ENCODE measurements around the gene SNAI1.
"Not testable (repeated sequence)": the region's sequence is repeated elsewhere in the genome, so short reads cannot be mapped to it uniquely, and the experiment has no call there.

SNAI1 gene

GRCh38 chr20:49987868-49988690 is 5.3 kb downstream of the SNAI1 start:
- H3K9ac ChIP-seq (ENCODE audit: low read length): no peak overlapping the region
- H3K36me3 ChIP-seq (ENCODE audit: control insufficient read depth, insufficient read depth, low read length): peaks cover 35% of the 10 kb centered on the region
- H3K27ac ChIP-seq (ENCODE audit: low read depth, low read length): no peak overlapping the region
- peaks cover 81% of the 10 kb centered on the region for H3K4me1 ChIP-seq (ENCODE audit: control insufficient read depth, insufficient read depth, low read length)
- no peaks in the 10 kb centered on the region for H3K27me3 ChIP-seq (ENCODE audit: control insufficient read depth, insufficient read depth, low read length)
- H3K9me3 ChIP-seq (ENCODE audit: control insufficient read depth, insufficient read depth, low read depth, low read length): no peaks in the 10 kb centered on the region
- no peak overlapping the region for H3K4me3 ChIP-seq (ENCODE audit: low read depth, low read length)

GRCh38 chr20:49989234-49990065 is 6.7 kb downstream of the SNAI1 start:
- Histone ChIP-seq H3K27me3 (ENCODE audit: control insufficient read depth, insufficient read depth, low read length) (no peaks in the 10 kb centered on the region), H3K4me1 (ENCODE audit: control insufficient read depth, insufficient read depth, low read length) (peaks cover 70% of the 10 kb centered on the region), H3K9me3 (ENCODE audit: control insufficient read depth, insufficient read depth, low read depth, low read length) (no peaks in the 10 kb centered on the region), H3K4me3 (ENCODE audit: low read depth, low read length) (no peak overlapping the region), H3K36me3 (ENCODE audit: control insufficient read depth, insufficient read depth, low read length) (peaks cover 28% of the 10 kb centered on the region), H3K27ac (ENCODE audit: low read depth, low read length) (peak overlapping the region; percentile 26; the same call in 1 of the 2 replicates), H3K9ac (ENCODE audit: low read length) (peak overlapping the region; percentile 36)

- Histone ChIP-seq H3K4me3 (ENCODE audit: low read depth, low read length) (no peak overlapping the region), H3K9ac (ENCODE audit: low read length) (peak overlapping the region; percentile 36), H3K27ac (ENCODE audit: low read depth, low read length) (peak overlapping the region; percentile 26; the same call in 1 of the 2 replicates), H3K36me3 (ENCODE audit: control insufficient read depth, insufficient read depth, low read length) (peaks cover 20% of the 10 kb centered on the region), H3K27me3 (ENCODE audit: control insufficient read depth, insufficient read depth, low read length) (no peaks in the 10 kb centered on the region), H3K4me1 (ENCODE audit: control insufficient read depth, insufficient read depth, low read length) (peaks cover 64% of the 10 kb centered on the region), H3K9me3 (ENCODE audit: control insufficient read depth, insufficient read depth, low read depth, low read length) (no peaks in the 10 kb centered on the region)
Observed at GRCh38 chr20:49990271-49990720, 7.5 kb downstream of the SNAI1 start.

GRCh38 chr20:49993301-49993751 is 10.5 kb downstream of the SNAI1 start:
- H3K4me1 ChIP-seq (ENCODE audit: control insufficient read depth, insufficient read depth, low read length): peaks cover 37% of the 10 kb centered on the region
- no peaks in the 10 kb centered on the region; the same call in 1 of the 2 replicates for H3K36me3 ChIP-seq (ENCODE audit: control insufficient read depth, insufficient read depth, low read length)
- no peak overlapping the region for H3K27ac ChIP-seq (ENCODE audit: low read depth, low read length)
- no peaks in the 10 kb centered on the region for H3K27me3 ChIP-seq (ENCODE audit: control insufficient read depth, insufficient read depth, low read length)
- no peaks in the 10 kb centered on the region for H3K9me3 ChIP-seq (ENCODE audit: control insufficient read depth, insufficient read depth, low read depth, low read length)
- H3K4me3 ChIP-seq (ENCODE audit: low read depth, low read length): no peak overlapping the region
- no peak overlapping the region for H3K9ac ChIP-seq (ENCODE audit: low read length)

GRCh38 chr20:49995586-49995985 is 12.8 kb downstream of the SNAI1 start:
- no peak overlapping the region for H3K4me3 ChIP-seq (ENCODE audit: low read depth, low read length)
- H3K27ac ChIP-seq (ENCODE audit: low read depth, low read length): no peak overlapping the region

GRCh38 chr20:49998478-49999188 is 15.9 kb downstream of the SNAI1 start:
- H3K9ac ChIP-seq (ENCODE audit: low read length); H3K27me3 ChIP-seq (ENCODE audit: control insufficient read depth, insufficient read depth, low read length); H3K4me1 ChIP-seq (ENCODE audit: control insufficient read depth, insufficient read depth, low read length); H3K9me3 ChIP-seq (ENCODE audit: control insufficient read depth, insufficient read depth, low read depth, low read length); H3K27ac ChIP-seq (ENCODE audit: low read depth, low read length); H3K36me3 ChIP-seq (ENCODE audit: control insufficient read depth, insufficient read depth, low read length); H3K4me3 ChIP-seq (ENCODE audit: low read depth, low read length): not testable (repeated sequence)

More at GRCh38 chr20:49995586-49995985, 12.8 kb downstream of the SNAI1 start:
- H3K27me3 ChIP-seq (ENCODE audit: control insufficient read depth, insufficient read depth, low read length): no peaks in the 10 kb centered on the region
- no peaks in the 10 kb centered on the region for H3K9me3 ChIP-seq (ENCODE audit: control insufficient read depth, insufficient read depth, low read depth, low read length)
- no peak overlapping the region for H3K9ac ChIP-seq (ENCODE audit: low read length)
- peaks cover 16% of the 10 kb centered on the region for H3K4me1 ChIP-seq (ENCODE audit: control insufficient read depth, insufficient read depth, low read length)
- no peaks in the 10 kb centered on the region for H3K36me3 ChIP-seq (ENCODE audit: control insufficient read depth, insufficient read depth, low read length)

GRCh38 chr20:49999329-49999728 is 16.5 kb downstream of the SNAI1 start:
- no peak overlapping the region for H3K27ac ChIP-seq (ENCODE audit: low read depth, low read length)
- H3K4me1 ChIP-seq (ENCODE audit: control insufficient read depth, insufficient read depth, low read length): peaks cover 3% of the 10 kb centered on the region; the same call in 1 of the 2 replicates
- no peak overlapping the region for H3K9ac ChIP-seq (ENCODE audit: low read length)
- no peaks in the 10 kb centered on the region for H3K36me3 ChIP-seq (ENCODE audit: control insufficient read depth, insufficient read depth, low read length)
- no peaks in the 10 kb centered on the region for H3K9me3 ChIP-seq (ENCODE audit: control insufficient read depth, insufficient read depth, low read depth, low read length)
- H3K27me3 ChIP-seq (ENCODE audit: control insufficient read depth, insufficient read depth, low read length): no peaks in the 10 kb centered on the region
- H3K4me3 ChIP-seq (ENCODE audit: low read depth, low read length): no peak overlapping the region

GRCh38 chr20:50000548-50001222 is 17.9 kb downstream of the SNAI1 start:
- H3K36me3 ChIP-seq (ENCODE audit: control insufficient read depth, insufficient read depth, low read length); H3K9ac ChIP-seq (ENCODE audit: low read length); H3K9me3 ChIP-seq (ENCODE audit: control insufficient read depth, insufficient read depth, low read depth, low read length); H3K4me1 ChIP-seq (ENCODE audit: control insufficient read depth, insufficient read depth, low read length); H3K27ac ChIP-seq (ENCODE audit: low read depth, low read length); H3K4me3 ChIP-seq (ENCODE audit: low read depth, low read length); H3K27me3 ChIP-seq (ENCODE audit: control insufficient read depth, insufficient read depth, low read length): not testable (repeated sequence)

GRCh38 chr20:50001784-50002311 is 19.1 kb downstream of the SNAI1 start:
- H3K36me3 ChIP-seq (ENCODE audit: control insufficient read depth, insufficient read depth, low read length): no peaks in the 10 kb centered on the region
- H3K4me3 ChIP-seq (ENCODE audit: low read depth, low read length): no peak overlapping the region
- no peaks in the 10 kb centered on the region; the same call in 1 of the 2 replicates for H3K4me1 ChIP-seq (ENCODE audit: control insufficient read depth, insufficient read depth, low read length)
- no peak overlapping the region for H3K27ac ChIP-seq (ENCODE audit: low read depth, low read length)
- H3K9me3 ChIP-seq (ENCODE audit: control insufficient read depth, insufficient read depth, low read depth, low read length): no peaks in the 10 kb centered on the region
- no peaks in the 10 kb centered on the region for H3K27me3 ChIP-seq (ENCODE audit: control insufficient read depth, insufficient read depth, low read length)
- H3K9ac ChIP-seq (ENCODE audit: low read length): no peak overlapping the region

- H3K4me1 ChIP-seq (ENCODE audit: control insufficient read depth, insufficient read depth, low read length): peaks cover 4% of the 10 kb centered on the region; the same call in 1 of the 2 replicates
- no peaks in the 10 kb centered on the region for H3K27me3 ChIP-seq (ENCODE audit: control insufficient read depth, insufficient read depth, low read length)
- no peak overlapping the region for H3K9ac ChIP-seq (ENCODE audit: low read length)
- H3K36me3 ChIP-seq (ENCODE audit: control insufficient read depth, insufficient read depth, low read length): no peaks in the 10 kb centered on the region
- no peak overlapping the region for H3K4me3 ChIP-seq (ENCODE audit: low read depth, low read length)
- H3K27ac ChIP-seq (ENCODE audit: low read depth, low read length): no peak overlapping the region
- H3K9me3 ChIP-seq (ENCODE audit: control insufficient read depth, insufficient read depth, low read depth, low read length): no peaks in the 10 kb centered on the region
Observed at GRCh38 chr20:50003253-50003656, 20.5 kb downstream of the SNAI1 start.
